Fibroblast of the aortic adventitia (primary cell): ENCODE data around the gene NUDT21. TPM values are rescaled to one million over a fixed set of nuclear protein-coding genes. Genes with fewer than 3 reads are reported as not detected.

Experiments
- DNase-seq: peaks from one replicate; pipeline ENCODE4 v3.0.0-alpha.2; 2010; ENCODE audit warnings: low read depth
- H3K4me3 ChIP-seq: 2 replicates; pipeline ENCODE4 v1.5.1; 2011; ENCODE audit warnings: low read depth, mild to moderate bottlenecking, control low read depth, low read length, moderate library complexity
- CTCF ChIP-seq: IDR thresholded peaks from 2 replicates; pipeline ENCODE4 v1.5.1; 2011; ENCODE audit warnings: mild to moderate bottlenecking, low read length, control low read depth, inconsistent platforms; ENCODE audit not compliant: insufficient read depth
- total RNA-seq: library from RNA; depleted of rRNA; stranded (reverse); fragments of >200 nt; gene quantifications from 2 replicates; pipeline ENCODE4 v1.2.3, GENCODE V29; 2012; ENCODE audit warnings: low replicate concordance

The NUDT21 gene
- total RNA-seq, 1 donor = 116 TPM

GRCh38 chr16:56409195-56409594, 41.9 kb downstream of the NUDT21 start:
- no peak overlapping the region for H3K4me3 ChIP-seq
- peak; percentile 35 for DNase-seq
- no peak for TF ChIP-seq CTCF

GRCh38 chr16:56408379-56409098, 42.6 kb downstream of the NUDT21 start:
- no peak for DNase-seq
- H3K4me3 ChIP-seq = no peak overlapping the region
- TF ChIP-seq CTCF = no peak

GRCh38 chr16:56405977-56406672, 45.0 kb downstream of the NUDT21 start:
- no peak overlapping the region for H3K4me3 ChIP-seq
- no peak for TF ChIP-seq CTCF
- no peak for DNase-seq

GRCh38 chr16:56401482-56401881, 49.6 kb downstream of the NUDT21 start:
- H3K4me3 ChIP-seq = no peak overlapping the region
- TF ChIP-seq CTCF = peak; percentile 33
- no peak for DNase-seq

GRCh38 chr16:56400458-56400857, 50.7 kb downstream of the NUDT21 start:
- no peak for TF ChIP-seq CTCF
- no peak overlapping the region for H3K4me3 ChIP-seq
- DNase-seq = no peak

GRCh38 chr16:56399486-56399885, 51.6 kb downstream of the NUDT21 start:
- H3K4me3 ChIP-seq = no peak overlapping the region
- TF ChIP-seq CTCF = no peak
- DNase-seq = no peak
